ENCODE results near the gene CBLC.

GRCh38 chr19:44755219-44755618 lies 22.5 kb upstream of the CBLC start:
- TF ChIP-seq CTCF (conservative IDR thresholded peaks at IDR 0.05 in 1 of 2, IDR thresholded peaks at IDR 0.05 in 1 of 2; ENCODE audit: extremely low read depth in 1 of 2, insufficient read depth in 1 of 2, low read depth in 1 of 2, low read length in 2 of 2), result no peak
- no peak for TF ChIP-seq EZH2 (IDR thresholded peaks at IDR 0.05; ENCODE audit: borderline replicate concordance, low read length)

Data from mammary epithelial cell (primary cell).